Measurements from ENCODE around the gene SULT1A2. TPM values are rescaled to one million over a fixed set of nuclear protein-coding genes. Genes with fewer than 3 reads are reported as not detected.
"Not testable (repeated sequence)": the region's sequence is repeated elsewhere in the genome, so short reads cannot be mapped to it uniquely, and the experiment has no call there.

SULT1A2 gene
- total and polyA plus RNA-seq, 3 experiments from 2014 or later, result 0.29 to 0.46 TPM; not detected in 1

- ChIA-PET POLR2A (no interaction called here), CTCF (no interaction called here)
- no peak for DNase-seq
- no peaks in the 10 kb centered on the region for H3K27me3 ChIP-seq (ENCODE audit: insufficient read depth, low read length, poor library complexity, severe bottlenecking)
- no peak overlapping the region for H3K4me3 ChIP-seq (ENCODE audit: low read length)
- peaks cover 4% of the 10 kb centered on the region for H3K4me1 ChIP-seq (ENCODE audit: insufficient read depth, low read length)
- H3K9me3 ChIP-seq (ENCODE audit: low read length), result no peaks in the 10 kb centered on the region
- Mint-ChIP-seq H3K9me3 (no peaks in the 10 kb centered on the region), H3K27ac (peak overlapping the region in 1 of 8 donors; percentile 83), H3K4me1 (peaks cover 4 to 11% (median 9%) of the 10 kb centered on the region in 3 donors), H3K4me3 (no peak overlapping the region), H3K27me3 (no peaks in the 10 kb centered on the region), H3K36me3 (peaks cover 0 to 14% (median 0%) of the 10 kb centered on the region in 3 donors)
- H3K27ac ChIP-seq (ENCODE audit: low read depth, low read length), result no peak overlapping the region
- H3K36me3 ChIP-seq (ENCODE audit: insufficient read depth, low read length), result no peaks in the 10 kb centered on the region
These were observed 10.3 kb upstream of the SULT1A2 start for GRCh38 chr16:28607116-28607623.

- Histone ChIP-seq H3K4me1 (ENCODE audit: insufficient read depth, low read length) (peaks cover 4% of the 10 kb centered on the region), H3K27me3 (ENCODE audit: insufficient read depth, low read length, poor library complexity, severe bottlenecking) (no peaks in the 10 kb centered on the region), H3K36me3 (ENCODE audit: insufficient read depth, low read length) (no peaks in the 10 kb centered on the region), H3K4me3 (ENCODE audit: low read length) (no peak overlapping the region), H3K9me3 (ENCODE audit: low read length) (no peaks in the 10 kb centered on the region), H3K27ac (ENCODE audit: low read depth, low read length) (no peak overlapping the region)
- H3K4me3 Mint-ChIP-seq, result no peak overlapping the region
- H3K9me3 Mint-ChIP-seq, result no peaks in the 10 kb centered on the region
- no peaks in the 10 kb centered on the region for H3K27me3 Mint-ChIP-seq
- no peak overlapping the region for H3K27ac Mint-ChIP-seq
- DNase-seq, result peak in 1 of 5 donors; percentile 30
- POLR2A ChIA-PET, result no interaction called here
- CTCF ChIA-PET, result no interaction called here
- H3K36me3 Mint-ChIP-seq, result peaks cover 0 to 14% (median 0%) of the 10 kb centered on the region in 3 donors
- H3K4me1 Mint-ChIP-seq, result peaks cover 4 to 11% (median 9%) of the 10 kb centered on the region in 3 donors
These were observed 9.7 kb upstream of the SULT1A2 start for GRCh38 chr16:28606291-28607115.

GRCh38 chr16:28604186-28604565, 7.3 kb upstream of the SULT1A2 start:
- Histone ChIP-seq H3K27ac (ENCODE audit: low read depth, low read length) (no peak overlapping the region), H3K4me3 (ENCODE audit: low read length) (no peak overlapping the region), H3K4me1 (ENCODE audit: insufficient read depth, low read length) (no peaks in the 10 kb centered on the region), H3K36me3 (ENCODE audit: insufficient read depth, low read length) (no peaks in the 10 kb centered on the region), H3K9me3 (ENCODE audit: low read length) (no peaks in the 10 kb centered on the region), H3K27me3 (ENCODE audit: insufficient read depth, low read length, poor library complexity, severe bottlenecking) (no peaks in the 10 kb centered on the region)
- no peaks in the 10 kb centered on the region for H3K4me1 Mint-ChIP-seq
- peak overlapping the region in 1 of 8 donors; percentile 61 for H3K27ac Mint-ChIP-seq
- CTCF ChIA-PET, result no interaction called here
- H3K9me3 Mint-ChIP-seq, result no peaks in the 10 kb centered on the region
- H3K27me3 Mint-ChIP-seq, result no peaks in the 10 kb centered on the region
- no peak overlapping the region for H3K4me3 Mint-ChIP-seq
- peaks cover 0 to 14% (median 0%) of the 10 kb centered on the region in 3 donors for H3K36me3 Mint-ChIP-seq
- peak in 1 of 5 donors; percentile 44 for DNase-seq
- POLR2A ChIA-PET, result no interaction called here

GRCh38 chr16:28603381-28604185, 6.7 kb upstream of the SULT1A2 start:
- Histone ChIP-seq H3K4me3 (ENCODE audit: low read length) (no peak overlapping the region), H3K4me1 (ENCODE audit: insufficient read depth, low read length) (no peaks in the 10 kb centered on the region), H3K27ac (ENCODE audit: low read depth, low read length) (no peak overlapping the region), H3K9me3 (ENCODE audit: low read length) (no peaks in the 10 kb centered on the region), H3K27me3 (ENCODE audit: insufficient read depth, low read length, poor library complexity, severe bottlenecking) (no peaks in the 10 kb centered on the region), H3K36me3 (ENCODE audit: insufficient read depth, low read length) (no peaks in the 10 kb centered on the region)
- Mint-ChIP-seq H3K27ac (peak overlapping the region in 3 of 8 donors; percentile 24 to 61 (median 54)), H3K4me3 (no peak overlapping the region), H3K27me3 (no peaks in the 10 kb centered on the region), H3K9me3 (no peaks in the 10 kb centered on the region), H3K4me1 (no peaks in the 10 kb centered on the region), H3K36me3 (peaks cover 0 to 13% (median 0%) of the 10 kb centered on the region in 3 donors)
- DNase-seq, result peak in 1 of 5 donors; percentile 33
- POLR2A ChIA-PET, result no interaction called here
- CTCF ChIA-PET, result no interaction called here

GRCh38 chr16:28602529-28602928, 5.7 kb upstream of the SULT1A2 start:
- Mint-ChIP-seq H3K27me3 (no peaks in the 10 kb centered on the region), H3K9me3 (no peaks in the 10 kb centered on the region), H3K4me1 (no peaks in the 10 kb centered on the region), H3K36me3 (peaks cover 0 to 10% (median 0%) of the 10 kb centered on the region in 3 donors), H3K27ac (no peak overlapping the region), H3K4me3 (no peak overlapping the region)
- Histone ChIP-seq H3K4me1 (ENCODE audit: insufficient read depth, low read length) (no peaks in the 10 kb centered on the region), H3K36me3 (ENCODE audit: insufficient read depth, low read length) (no peaks in the 10 kb centered on the region), H3K4me3 (ENCODE audit: low read length) (no peak overlapping the region), H3K27me3 (ENCODE audit: insufficient read depth, low read length, poor library complexity, severe bottlenecking) (no peaks in the 10 kb centered on the region), H3K27ac (ENCODE audit: low read depth, low read length) (no peak overlapping the region), H3K9me3 (ENCODE audit: low read length) (no peaks in the 10 kb centered on the region)
- CTCF ChIA-PET, result no interaction called here
- POLR2A ChIA-PET, result no interaction called here
- DNase-seq, result no peak

GRCh38 chr16:28602062-28602461, 5.2 kb upstream of the SULT1A2 start:
- H3K4me3 ChIP-seq (ENCODE audit: low read length); H3K27me3 Mint-ChIP-seq; H3K9me3 ChIP-seq (ENCODE audit: low read length); H3K27ac Mint-ChIP-seq; H3K4me1 Mint-ChIP-seq; H3K36me3 ChIP-seq (ENCODE audit: insufficient read depth, low read length); CTCF ChIA-PET; POLR2A ChIA-PET; H3K9me3 Mint-ChIP-seq; H3K27me3 ChIP-seq (ENCODE audit: insufficient read depth, low read length, poor library complexity, severe bottlenecking); H3K36me3 Mint-ChIP-seq; DNase-seq; H3K4me1 ChIP-seq (ENCODE audit: insufficient read depth, low read length); H3K27ac ChIP-seq (ENCODE audit: low read depth, low read length); H3K4me3 Mint-ChIP-seq: not testable (repeated sequence)

- H3K4me3 Mint-ChIP-seq; CTCF ChIA-PET; POLR2A ChIA-PET; H3K4me1 Mint-ChIP-seq; H3K36me3 Mint-ChIP-seq; H3K36me3 ChIP-seq (ENCODE audit: insufficient read depth, low read length); H3K27ac ChIP-seq (ENCODE audit: low read depth, low read length); H3K27me3 Mint-ChIP-seq; H3K4me1 ChIP-seq (ENCODE audit: insufficient read depth, low read length); H3K4me3 ChIP-seq (ENCODE audit: low read length); H3K9me3 Mint-ChIP-seq; H3K27ac Mint-ChIP-seq; H3K27me3 ChIP-seq (ENCODE audit: insufficient read depth, low read length, poor library complexity, severe bottlenecking); H3K9me3 ChIP-seq (ENCODE audit: low read length): not testable (repeated sequence)
- peak in 1 of 5 donors; percentile 25 for DNase-seq
These were observed 4.7 kb upstream of the SULT1A2 start for GRCh38 chr16:28601589-28601988.

- H3K27me3 Mint-ChIP-seq, result not testable (repeated sequence)
These were observed 4.1 kb upstream of the SULT1A2 start for GRCh38 chr16:28600965-28601364.

More at GRCh38 chr16:28600965-28601364, 4.1 kb upstream of the SULT1A2 start:
- H3K27ac ChIP-seq (ENCODE audit: low read depth, low read length); POLR2A ChIA-PET; H3K36me3 ChIP-seq (ENCODE audit: insufficient read depth, low read length); H3K9me3 Mint-ChIP-seq; DNase-seq; H3K9me3 ChIP-seq (ENCODE audit: low read length); H3K27ac Mint-ChIP-seq; H3K4me3 ChIP-seq (ENCODE audit: low read length); H3K27me3 ChIP-seq (ENCODE audit: insufficient read depth, low read length, poor library complexity, severe bottlenecking); H3K36me3 Mint-ChIP-seq; CTCF ChIA-PET; H3K4me3 Mint-ChIP-seq; H3K4me1 ChIP-seq (ENCODE audit: insufficient read depth, low read length); H3K4me1 Mint-ChIP-seq: not testable (repeated sequence)
